Measurements from ENCODE around the gene CLVS2. TPM values are rescaled to one million over a fixed set of nuclear protein-coding genes. Genes with fewer than 3 reads are reported as not detected.

Gene CLVS2
- total RNA-seq, 1 donor from 2014 or later, result 0.28 TPM

DNA sequence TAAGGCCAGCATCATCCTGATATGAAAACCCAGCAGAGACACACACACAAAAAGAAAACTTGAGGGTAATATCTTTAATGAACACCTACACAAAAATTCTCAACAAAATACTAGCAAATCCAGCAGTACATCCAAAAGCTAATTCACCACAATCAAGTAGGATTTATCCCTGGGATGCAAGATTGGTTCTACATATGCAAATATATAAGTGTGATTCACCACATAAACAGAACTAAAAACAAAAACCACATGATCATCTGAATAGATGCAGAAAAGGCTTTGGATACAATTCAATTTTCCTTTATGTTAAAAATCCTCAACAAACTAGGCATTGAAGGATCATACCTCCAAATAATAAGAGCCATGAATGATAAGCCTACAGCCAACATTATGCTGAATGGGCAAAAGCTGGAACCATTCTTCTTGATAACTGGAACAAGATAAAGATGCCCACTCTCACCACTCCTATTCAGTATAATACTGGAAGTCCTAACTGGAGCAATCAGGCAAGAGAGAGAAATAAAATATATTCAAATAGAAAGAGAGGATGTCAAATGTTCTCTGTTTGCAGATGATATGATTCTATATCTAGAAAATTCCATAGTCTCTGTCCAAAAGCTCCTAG, 33.9 kb upstream of the CLVS2 start:
- no peak overlapping the region for H3K27ac Mint-ChIP-seq (ENCODE audit: unreplicated experiment)
- H3K36me3 Mint-ChIP-seq (ENCODE audit: low read depth, unreplicated experiment), result no peaks in the 10 kb centered on the region
- no peaks in the 10 kb centered on the region for H3K27me3 Mint-ChIP-seq (ENCODE audit: unreplicated experiment)
- TF ChIP-seq, protein P1, sequence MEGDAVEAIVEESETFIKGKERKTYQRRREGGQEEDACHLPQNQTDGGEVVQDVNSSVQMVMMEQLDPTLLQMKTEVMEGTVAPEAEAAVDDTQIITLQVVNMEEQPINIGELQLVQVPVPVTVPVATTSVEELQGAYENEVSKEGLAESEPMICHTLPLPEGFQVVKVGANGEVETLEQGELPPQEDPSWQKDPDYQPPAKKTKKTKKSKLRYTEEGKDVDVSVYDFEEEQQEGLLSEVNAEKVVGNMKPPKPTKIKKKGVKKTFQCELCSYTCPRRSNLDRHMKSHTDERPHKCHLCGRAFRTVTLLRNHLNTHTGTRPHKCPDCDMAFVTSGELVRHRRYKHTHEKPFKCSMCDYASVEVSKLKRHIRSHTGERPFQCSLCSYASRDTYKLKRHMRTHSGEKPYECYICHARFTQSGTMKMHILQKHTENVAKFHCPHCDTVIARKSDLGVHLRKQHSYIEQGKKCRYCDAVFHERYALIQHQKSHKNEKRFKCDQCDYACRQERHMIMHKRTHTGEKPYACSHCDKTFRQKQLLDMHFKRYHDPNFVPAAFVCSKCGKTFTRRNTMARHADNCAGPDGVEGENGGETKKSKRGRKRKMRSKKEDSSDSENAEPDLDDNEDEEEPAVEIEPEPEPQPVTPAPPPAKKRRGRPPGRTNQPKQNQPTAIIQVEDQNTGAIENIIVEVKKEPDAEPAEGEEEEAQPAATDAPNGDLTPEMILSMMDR (IDR thresholded peaks at IDR 0.05; ENCODE audit: unreplicated experiment), result no peak
- H3K4me3 Mint-ChIP-seq (ENCODE audit: unreplicated experiment), result no peak overlapping the region
- H3K9me3 Mint-ChIP-seq (ENCODE audit: unreplicated experiment), result no peaks in the 10 kb centered on the region
- no peaks in the 10 kb centered on the region for H3K4me1 Mint-ChIP-seq (ENCODE audit: unreplicated experiment)
- no peak for DNase-seq (ENCODE audit: low spot score)

DNA sequence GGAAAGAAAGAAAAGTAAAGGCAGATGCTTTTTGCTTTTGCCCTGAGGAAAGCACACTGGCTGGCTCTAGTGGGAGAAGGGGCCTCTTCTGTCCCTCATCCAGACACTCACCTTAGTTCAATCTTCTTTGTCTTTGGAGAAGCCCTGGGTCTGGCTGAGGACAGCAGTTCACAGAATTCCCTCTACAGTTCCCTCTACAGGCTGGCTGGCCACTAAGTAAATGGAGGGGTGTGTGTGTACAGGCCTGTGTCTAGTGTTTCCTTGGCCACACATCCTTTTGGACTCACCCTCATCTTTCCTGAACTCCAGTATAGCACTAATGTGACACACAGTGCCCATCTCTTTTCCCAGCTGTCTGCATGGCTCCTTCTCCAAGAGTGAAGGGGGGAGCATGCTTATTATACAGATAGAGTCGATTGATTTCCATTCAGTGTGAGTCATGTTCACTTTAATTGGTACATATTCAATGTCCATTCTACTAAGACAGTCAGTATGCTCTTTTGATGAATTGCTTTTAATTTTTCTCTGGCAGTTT, 26.0 kb upstream of the CLVS2 start:
- DNase-seq (ENCODE audit: low spot score), result no peak
- H3K4me1 Mint-ChIP-seq (ENCODE audit: unreplicated experiment), result no peaks in the 10 kb centered on the region
- H3K27ac Mint-ChIP-seq (ENCODE audit: unreplicated experiment), result no peak overlapping the region
- no peaks in the 10 kb centered on the region for H3K27me3 Mint-ChIP-seq (ENCODE audit: unreplicated experiment)
- TF ChIP-seq, protein P1 (IDR thresholded peaks at IDR 0.05; ENCODE audit: unreplicated experiment), result no peak
- H3K9me3 Mint-ChIP-seq (ENCODE audit: unreplicated experiment), result no peaks in the 10 kb centered on the region
- no peak overlapping the region for H3K4me3 Mint-ChIP-seq (ENCODE audit: unreplicated experiment)
- H3K36me3 Mint-ChIP-seq (ENCODE audit: low read depth, unreplicated experiment), result no peaks in the 10 kb centered on the region

DNA sequence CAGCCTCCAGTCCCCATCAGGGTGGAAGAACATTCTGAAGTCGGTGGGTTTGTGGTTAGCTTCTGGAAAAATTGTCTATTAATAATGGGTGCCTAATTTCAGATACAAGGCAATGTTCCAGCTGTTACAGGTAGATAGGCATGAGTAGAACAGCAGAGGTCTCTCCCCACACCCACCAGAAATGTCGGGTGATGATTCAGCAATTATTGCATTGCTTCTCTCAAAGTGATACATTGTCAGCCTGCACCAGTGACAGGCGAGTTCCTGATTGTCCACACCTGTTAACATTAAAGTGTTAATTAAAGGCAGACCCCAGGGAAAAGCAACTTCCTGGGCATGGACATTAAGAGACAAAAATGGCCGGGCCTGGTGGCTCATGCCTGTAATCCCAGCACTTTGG, 18.9 kb upstream of the CLVS2 start:
- Mint-ChIP-seq H3K9me3 (ENCODE audit: unreplicated experiment) (no peaks in the 10 kb centered on the region), H3K4me3 (ENCODE audit: unreplicated experiment) (no peak overlapping the region), H3K27ac (ENCODE audit: unreplicated experiment) (no peak overlapping the region), H3K36me3 (ENCODE audit: low read depth, unreplicated experiment) (no peaks in the 10 kb centered on the region), H3K27me3 (ENCODE audit: unreplicated experiment) (no peaks in the 10 kb centered on the region), H3K4me1 (ENCODE audit: unreplicated experiment) (no peaks in the 10 kb centered on the region)
- DNase-seq (ENCODE audit: low spot score), result no peak
- TF ChIP-seq, protein P1 (IDR thresholded peaks at IDR 0.05; ENCODE audit: unreplicated experiment), result no peak

DNA sequence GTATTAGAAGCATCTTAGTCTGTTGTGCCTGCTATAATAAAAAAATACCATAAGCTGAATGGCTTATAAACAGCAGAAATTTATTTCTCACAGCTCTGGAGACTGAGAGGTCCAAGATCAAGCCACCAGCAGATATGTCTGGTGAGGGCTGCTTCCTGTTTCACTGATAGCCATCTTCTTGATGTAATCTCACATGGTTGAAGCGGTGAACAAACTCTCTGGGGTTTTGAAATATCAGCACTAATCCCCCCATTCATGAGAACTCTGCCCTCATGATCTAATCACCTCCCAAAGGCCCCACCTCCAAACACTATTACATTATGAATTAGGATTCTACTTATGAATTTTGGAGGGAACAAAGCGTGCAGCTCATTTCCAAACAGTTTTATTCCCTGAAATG, 11.6 kb upstream of the CLVS2 start:
- Mint-ChIP-seq H3K27me3 (ENCODE audit: unreplicated experiment) (no peaks in the 10 kb centered on the region), H3K9me3 (ENCODE audit: unreplicated experiment) (no peaks in the 10 kb centered on the region), H3K4me1 (ENCODE audit: unreplicated experiment) (no peaks in the 10 kb centered on the region), H3K36me3 (ENCODE audit: low read depth, unreplicated experiment) (no peaks in the 10 kb centered on the region), H3K4me3 (ENCODE audit: unreplicated experiment) (no peak overlapping the region), H3K27ac (ENCODE audit: unreplicated experiment) (no peak overlapping the region)
- DNase-seq (ENCODE audit: low spot score), result no peak
- TF ChIP-seq, protein P1 (IDR thresholded peaks at IDR 0.05; ENCODE audit: unreplicated experiment), result no peak

GRCh38 chr6:122994256-122994655, 1.8 kb upstream of the CLVS2 start:
- TF ChIP-seq, protein P1 (IDR thresholded peaks at IDR 0.05; ENCODE audit: unreplicated experiment), result no peak
- no peaks in the 10 kb centered on the region for H3K36me3 Mint-ChIP-seq (ENCODE audit: low read depth, unreplicated experiment)
- H3K9me3 Mint-ChIP-seq (ENCODE audit: unreplicated experiment), result no peaks in the 10 kb centered on the region
- H3K27ac Mint-ChIP-seq (ENCODE audit: unreplicated experiment), result no peak overlapping the region
- H3K4me1 Mint-ChIP-seq (ENCODE audit: unreplicated experiment), result peaks cover 10% of the 10 kb centered on the region
- no peak for DNase-seq (ENCODE audit: low spot score)
- no peak overlapping the region for H3K4me3 Mint-ChIP-seq (ENCODE audit: unreplicated experiment)
- peaks cover 13% of the 10 kb centered on the region for H3K27me3 Mint-ChIP-seq (ENCODE audit: unreplicated experiment)
